HG02852 (cell line): ENCODE data around the gene LDB2.

Experiments
- ATAC-seq: cut with Tn5 transposase; IDR thresholded peaks from one replicate; pipeline ENCODE4 v1.9.1; 2021; ENCODE audit warnings: mild to moderate bottlenecking, moderate library complexity; ENCODE audit not compliant: unreplicated experiment

LDB2 gene

GRCh38 chr4:16759931-16760582 is 138.4 kb downstream of the LDB2 start:
- ATAC-seq: no peak

- ATAC-seq: no peak
Observed at GRCh38 chr4:16758816-16759215, 139.6 kb downstream of the LDB2 start.

GRCh38 chr4:16758255-16758654 is 140.2 kb downstream of the LDB2 start:
- ATAC-seq: no peak

GRCh38 chr4:16757080-16757521 is 141.3 kb downstream of the LDB2 start:
- ATAC-seq: no peak

- ATAC-seq: no peak
Observed at GRCh38 chr4:16754104-16754503, 144.3 kb downstream of the LDB2 start.

DNA sequence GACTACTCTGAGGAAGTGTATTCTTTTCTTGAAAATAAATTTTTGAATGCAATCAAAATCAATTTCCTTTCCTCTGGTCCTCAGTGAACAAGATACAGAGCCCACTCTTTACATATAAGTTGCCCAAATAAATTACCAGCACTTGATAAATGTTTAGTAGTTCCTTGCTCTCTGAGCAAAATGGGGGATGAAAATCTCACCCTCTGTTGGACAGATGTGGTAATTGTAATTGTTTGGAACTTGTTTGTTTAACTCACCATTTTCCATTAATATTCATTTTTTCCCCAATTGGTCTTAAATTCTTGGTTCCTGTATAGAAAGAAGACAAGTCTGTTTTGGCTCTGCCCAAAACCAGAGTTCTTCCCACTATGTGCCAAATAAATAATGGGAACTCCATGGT is 146.3 kb downstream of the LDB2 start:
- ATAC-seq: no peak

DNA sequence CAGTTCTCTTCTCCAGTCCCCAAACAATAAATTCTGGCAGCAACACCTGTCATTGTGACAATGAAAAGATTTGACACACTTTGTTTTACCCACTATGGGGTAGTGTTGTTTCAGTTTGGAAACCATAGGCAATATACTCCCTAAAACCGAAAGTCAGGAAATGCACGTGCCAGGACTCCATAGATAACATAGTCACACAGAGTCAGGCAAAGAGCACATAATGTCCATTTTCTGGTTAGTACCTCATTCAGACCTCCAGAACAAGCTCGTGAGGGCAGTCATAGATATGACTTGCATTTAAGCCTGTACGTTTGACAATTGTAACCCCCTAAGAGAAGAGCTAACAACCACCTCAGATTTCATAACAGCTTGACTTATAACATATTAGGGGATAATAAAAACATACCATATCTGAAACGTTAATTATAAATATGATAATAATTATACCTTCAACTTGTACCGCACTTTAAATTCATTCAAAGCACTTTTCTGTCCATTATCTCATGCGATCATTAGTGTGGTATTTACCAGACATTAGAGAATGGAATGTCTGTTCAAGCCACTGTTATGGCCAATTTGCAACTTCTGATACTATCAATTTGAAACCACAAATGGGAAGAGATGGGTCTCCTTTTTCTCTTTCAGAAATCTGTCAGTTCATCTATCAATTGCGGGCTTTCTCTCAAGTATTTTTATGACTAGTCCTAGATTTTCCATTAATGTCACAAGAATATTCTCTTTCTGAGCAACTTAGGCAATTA is 147.4 kb downstream of the LDB2 start:
- ATAC-seq: no peak

GRCh38 chr4:16750216-16750615 is 148.2 kb downstream of the LDB2 start:
- ATAC-seq: no peak

DNA sequence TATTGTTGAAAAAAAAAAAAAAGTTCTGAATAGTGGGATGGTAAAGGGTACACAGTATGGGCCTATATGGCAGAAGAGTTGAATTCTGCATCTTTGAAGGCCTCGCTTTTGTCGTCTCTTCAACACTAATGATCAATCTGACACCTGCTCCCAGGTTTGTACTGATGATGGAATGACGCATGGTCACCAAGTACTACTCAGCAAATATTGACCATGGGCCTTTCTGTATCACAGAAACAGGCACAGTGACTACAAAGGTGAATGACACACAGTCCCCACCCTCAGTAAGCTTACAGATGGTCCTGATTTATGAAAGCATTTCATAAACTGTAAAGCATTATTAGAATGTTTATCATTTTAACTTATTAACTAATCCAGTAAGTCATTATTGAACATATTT is 152.6 kb downstream of the LDB2 start:
- ATAC-seq: no peak

- no peak for ATAC-seq
Observed at GRCh38 chr4:16745009-16745635, 153.3 kb downstream of the LDB2 start.

- ATAC-seq: no peak
Observed at GRCh38 chr4:16741287-16741686, 157.2 kb downstream of the LDB2 start.

GRCh38 chr4:16739997-16740624 is 158.3 kb downstream of the LDB2 start:
- no peak for ATAC-seq

DNA sequence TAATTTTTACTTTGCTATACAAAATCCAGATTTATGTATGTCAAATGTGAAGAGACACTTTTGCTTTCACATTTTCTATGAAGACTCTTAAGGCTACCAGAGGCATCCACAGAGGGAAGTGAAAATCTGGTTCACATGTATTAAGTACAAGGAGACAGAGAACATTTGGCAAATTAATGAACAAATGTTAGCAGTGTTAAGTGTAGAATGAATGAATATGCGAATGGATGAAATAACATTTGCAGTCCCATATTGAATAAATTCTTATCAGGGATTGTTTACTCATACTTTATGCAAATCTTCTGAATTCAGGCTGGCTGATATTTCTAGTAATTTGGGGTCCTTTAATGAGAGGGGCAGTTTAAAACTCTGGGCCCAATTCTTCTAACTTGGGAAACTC is 159.9 kb downstream of the LDB2 start:
- ATAC-seq: no peak

DNA sequence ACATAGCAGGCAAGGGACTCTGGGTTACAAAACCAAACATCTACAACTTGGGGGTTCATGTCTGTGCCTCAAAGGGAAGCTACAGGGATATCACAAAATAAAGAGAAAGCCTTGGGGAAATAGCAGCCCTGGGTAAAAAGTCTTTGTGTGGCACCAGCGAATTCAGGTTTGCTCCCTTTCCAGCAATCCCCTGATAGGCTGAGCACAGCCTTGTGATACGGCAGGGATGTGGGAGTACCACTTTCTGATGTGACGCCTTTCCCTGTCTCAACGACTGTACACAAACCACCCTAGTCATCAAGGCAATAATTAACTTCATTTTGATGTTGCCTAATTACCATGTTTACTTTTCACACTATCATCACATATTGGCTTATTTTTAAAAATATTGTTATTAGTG is 164.9 kb downstream of the LDB2 start:
- no peak for ATAC-seq

GRCh38 chr4:16732741-16733140 is 165.7 kb downstream of the LDB2 start:
- ATAC-seq: no peak

GRCh38 chr4:16731776-16732380 is 166.6 kb downstream of the LDB2 start:
- ATAC-seq: no peak

DNA sequence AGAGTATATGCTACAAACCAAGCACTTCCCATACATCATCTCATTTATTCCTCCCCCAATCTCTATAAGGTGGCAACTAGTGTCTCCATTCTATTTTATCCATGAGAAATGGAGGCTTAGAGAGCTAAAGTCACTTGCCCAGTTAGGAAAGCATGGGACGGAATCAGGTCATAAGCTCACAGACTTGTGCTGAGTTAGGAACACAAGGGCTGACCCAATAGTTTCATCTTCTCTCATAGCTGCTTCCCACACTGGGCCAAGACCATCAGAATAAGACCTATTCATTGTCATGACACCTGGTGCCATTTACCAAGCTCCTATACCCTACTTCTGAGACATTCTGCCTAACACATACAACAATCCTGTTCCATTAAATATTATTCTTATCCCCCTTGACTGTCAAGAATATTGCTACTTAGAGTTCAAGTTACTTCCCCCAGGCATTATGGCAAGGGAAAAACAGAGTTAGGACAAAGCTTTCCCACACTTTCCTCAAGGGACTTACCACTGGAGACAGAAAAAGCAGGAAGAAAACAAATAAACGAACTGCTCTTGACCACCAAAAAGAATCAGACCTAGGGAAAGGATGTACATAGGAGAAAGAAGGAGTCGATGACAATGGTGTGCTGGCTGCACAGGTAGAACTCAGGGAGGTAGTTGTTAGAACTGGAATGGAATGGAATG is 167.8 kb downstream of the LDB2 start:
- no peak for ATAC-seq

- no peak for ATAC-seq
Observed at GRCh38 chr4:16729336-16729735, 169.1 kb downstream of the LDB2 start.

GRCh38 chr4:16728849-16729248 is 169.6 kb downstream of the LDB2 start:
- no peak for ATAC-seq

DNA sequence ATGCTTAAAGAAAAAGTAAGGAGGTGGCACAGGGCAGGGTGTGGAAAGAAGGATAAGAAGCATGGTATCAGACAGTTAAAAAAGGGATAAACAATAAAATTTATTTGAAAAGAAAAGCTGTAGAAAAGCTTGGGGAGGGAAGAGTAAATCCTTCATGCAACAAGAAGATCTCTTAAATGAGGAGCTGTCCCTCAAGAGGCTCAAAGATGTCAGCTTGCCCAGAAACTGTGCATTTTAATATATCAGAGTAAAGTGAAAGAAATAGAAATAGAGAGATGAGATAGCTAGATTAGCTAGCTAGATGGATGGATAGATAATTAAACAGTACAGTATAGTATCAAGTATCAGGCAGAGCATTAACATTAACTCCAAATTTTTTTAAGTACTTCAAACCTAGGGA is 170.3 kb downstream of the LDB2 start:
- ATAC-seq: no peak

GRCh38 chr4:16727218-16727617 is 171.2 kb downstream of the LDB2 start:
- ATAC-seq: no peak
